Measurements from ENCODE around the gene PTPRD. TPM values are rescaled to one million over a fixed set of nuclear protein-coding genes. Genes with fewer than 3 reads are reported as not detected.

Gene PTPRD
- total RNA-seq, 1 donor from 2014 or later: 6.9 TPM

DNA sequence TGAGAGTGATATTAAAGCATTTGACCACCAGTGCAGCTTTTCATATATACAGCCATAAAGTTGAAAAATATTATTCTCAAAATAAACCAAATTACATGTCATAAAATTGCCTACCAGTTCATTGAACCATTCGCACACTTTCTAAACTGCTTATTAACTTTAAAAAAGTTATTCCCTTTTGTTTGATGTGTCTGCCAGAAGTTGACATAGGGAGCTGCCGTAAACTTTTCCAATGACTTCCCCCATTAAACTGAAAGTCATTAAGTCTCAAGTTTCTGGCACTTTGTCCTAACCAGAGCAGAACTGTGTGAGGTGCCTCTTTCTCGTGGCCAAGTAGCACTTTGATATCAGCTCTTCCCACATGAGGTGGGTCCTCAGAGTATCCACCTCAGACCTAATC is 2231.2 kb downstream of the PTPRD start:
- DNase-seq (ENCODE audit: low spot score in 2 of 2): no peak
- H3K4me1 ChIP-seq: peaks cover 0 to 5% of the 10 kb centered on the region in 2 donors
- H3K4me3 ChIP-seq: no peak overlapping the region
- intact Hi-C loops (cut with DNase I): no loop called here
- peak overlapping the region in 1 of 2 donors; percentile 19 for H3K27ac ChIP-seq
- no peaks in the 10 kb centered on the region for H3K36me3 ChIP-seq
- no peaks in the 10 kb centered on the region for H3K9me3 ChIP-seq
- H3K27me3 ChIP-seq: no peaks in the 10 kb centered on the region
- TF ChIP-seq, protein P1, sequence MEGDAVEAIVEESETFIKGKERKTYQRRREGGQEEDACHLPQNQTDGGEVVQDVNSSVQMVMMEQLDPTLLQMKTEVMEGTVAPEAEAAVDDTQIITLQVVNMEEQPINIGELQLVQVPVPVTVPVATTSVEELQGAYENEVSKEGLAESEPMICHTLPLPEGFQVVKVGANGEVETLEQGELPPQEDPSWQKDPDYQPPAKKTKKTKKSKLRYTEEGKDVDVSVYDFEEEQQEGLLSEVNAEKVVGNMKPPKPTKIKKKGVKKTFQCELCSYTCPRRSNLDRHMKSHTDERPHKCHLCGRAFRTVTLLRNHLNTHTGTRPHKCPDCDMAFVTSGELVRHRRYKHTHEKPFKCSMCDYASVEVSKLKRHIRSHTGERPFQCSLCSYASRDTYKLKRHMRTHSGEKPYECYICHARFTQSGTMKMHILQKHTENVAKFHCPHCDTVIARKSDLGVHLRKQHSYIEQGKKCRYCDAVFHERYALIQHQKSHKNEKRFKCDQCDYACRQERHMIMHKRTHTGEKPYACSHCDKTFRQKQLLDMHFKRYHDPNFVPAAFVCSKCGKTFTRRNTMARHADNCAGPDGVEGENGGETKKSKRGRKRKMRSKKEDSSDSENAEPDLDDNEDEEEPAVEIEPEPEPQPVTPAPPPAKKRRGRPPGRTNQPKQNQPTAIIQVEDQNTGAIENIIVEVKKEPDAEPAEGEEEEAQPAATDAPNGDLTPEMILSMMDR (IDR thresholded peaks at IDR 0.05): no peak

DNA sequence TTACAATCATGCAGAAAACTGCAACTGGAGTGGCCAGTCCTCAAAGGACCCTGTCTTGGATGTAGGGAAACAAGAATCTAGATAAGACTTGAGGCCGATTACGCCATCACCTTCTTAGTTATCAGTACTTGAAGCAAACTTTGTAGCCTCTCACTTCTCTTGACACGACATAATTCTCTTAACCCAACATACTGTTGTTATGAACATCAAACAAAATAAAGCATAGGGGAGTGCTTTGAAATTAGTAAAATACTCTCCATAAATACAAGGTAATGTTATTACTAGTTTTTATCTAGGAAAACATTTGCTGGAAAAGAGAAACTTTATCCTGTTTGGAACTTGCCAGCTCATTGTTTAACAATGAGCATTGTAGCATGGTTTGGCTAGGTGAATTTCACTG is 2238.3 kb downstream of the PTPRD start:
- H3K27ac ChIP-seq: no peak overlapping the region
- H3K36me3 ChIP-seq: no peaks in the 10 kb centered on the region
- DNase-seq (ENCODE audit: low spot score in 2 of 2): no peak
- TF ChIP-seq, protein P1 (IDR thresholded peaks at IDR 0.05): no peak
- H3K4me1 ChIP-seq: no peaks in the 10 kb centered on the region
- intact Hi-C loops (cut with DNase I): no loop called here
- H3K9me3 ChIP-seq: no peaks in the 10 kb centered on the region
- H3K4me3 ChIP-seq: no peak overlapping the region
- H3K27me3 ChIP-seq: no peaks in the 10 kb centered on the region

DNA sequence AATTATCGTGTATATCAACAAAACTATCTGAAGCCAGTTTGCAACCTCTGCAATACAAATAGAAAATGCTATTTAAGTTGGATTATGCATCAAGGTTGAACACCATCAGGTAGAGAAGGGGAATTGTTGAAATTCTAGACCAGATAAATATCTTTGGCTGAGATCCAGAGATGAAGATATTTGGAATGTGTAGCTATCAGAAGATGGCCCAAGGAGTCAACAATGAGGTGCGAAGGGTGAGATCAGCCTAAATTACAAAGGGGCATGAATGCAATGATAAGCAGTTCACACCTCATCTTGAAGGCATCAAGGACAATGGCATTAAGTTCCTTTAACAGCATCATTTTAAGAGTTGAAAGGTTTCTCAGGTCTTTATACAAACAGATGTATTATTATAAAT is 2241.1 kb downstream of the PTPRD start:
- H3K9me3 ChIP-seq: no peaks in the 10 kb centered on the region
- H3K36me3 ChIP-seq: no peaks in the 10 kb centered on the region
- no peak overlapping the region for H3K27ac ChIP-seq
- H3K27me3 ChIP-seq: no peaks in the 10 kb centered on the region
- TF ChIP-seq, protein P1 (IDR thresholded peaks at IDR 0.05): no peak
- no peak overlapping the region for H3K4me3 ChIP-seq
- intact Hi-C loops (cut with DNase I): no loop called here
- H3K4me1 ChIP-seq: no peaks in the 10 kb centered on the region
- no peak for DNase-seq (ENCODE audit: low spot score in 2 of 2)

DNA sequence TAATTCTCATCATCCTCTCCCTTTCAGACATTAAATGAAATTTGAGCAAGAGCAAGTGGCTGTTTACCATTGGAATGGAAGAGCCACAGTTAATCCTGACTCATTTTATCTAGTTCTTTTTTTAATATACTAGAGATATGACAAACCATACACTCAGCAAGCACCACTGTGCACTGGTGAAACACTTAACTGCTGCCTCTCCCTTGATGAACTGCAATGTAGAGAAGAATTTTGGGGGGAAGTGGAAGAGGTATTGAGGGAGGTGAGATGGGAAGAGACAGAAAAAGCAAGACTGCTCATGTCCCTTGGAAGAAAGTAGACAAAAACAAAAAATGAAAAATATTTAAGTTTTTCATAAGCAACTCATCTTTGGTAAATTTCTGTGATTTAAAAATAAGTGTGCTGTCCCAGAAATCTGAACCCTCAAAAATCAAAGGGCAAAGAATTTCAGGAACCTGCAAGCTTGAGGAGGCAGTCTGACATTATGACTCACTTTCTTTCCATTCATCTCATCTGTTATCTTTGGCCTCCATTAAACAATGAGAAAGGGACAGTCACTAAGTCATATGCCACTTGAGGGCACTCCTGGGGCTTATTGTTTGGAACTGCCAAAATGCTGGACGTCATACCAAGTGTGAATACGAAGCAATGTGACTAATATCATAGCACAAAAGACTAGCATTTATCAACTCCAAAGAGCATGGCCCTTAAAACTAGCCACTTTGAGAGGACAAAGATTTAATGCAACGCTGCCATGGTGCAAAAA is 2246.5 kb downstream of the PTPRD start:
- Histone ChIP-seq H3K9me3 (no peaks in the 10 kb centered on the region), H3K4me1 (no peaks in the 10 kb centered on the region), H3K27ac (no peak overlapping the region), H3K4me3 (no peak overlapping the region), H3K36me3 (no peaks in the 10 kb centered on the region), H3K27me3 (no peaks in the 10 kb centered on the region)
- DNase-seq (ENCODE audit: low spot score in 2 of 2): no peak
- intact Hi-C loops (cut with DNase I): no loop called here
- TF ChIP-seq, protein P1 (IDR thresholded peaks at IDR 0.05): no peak

DNA sequence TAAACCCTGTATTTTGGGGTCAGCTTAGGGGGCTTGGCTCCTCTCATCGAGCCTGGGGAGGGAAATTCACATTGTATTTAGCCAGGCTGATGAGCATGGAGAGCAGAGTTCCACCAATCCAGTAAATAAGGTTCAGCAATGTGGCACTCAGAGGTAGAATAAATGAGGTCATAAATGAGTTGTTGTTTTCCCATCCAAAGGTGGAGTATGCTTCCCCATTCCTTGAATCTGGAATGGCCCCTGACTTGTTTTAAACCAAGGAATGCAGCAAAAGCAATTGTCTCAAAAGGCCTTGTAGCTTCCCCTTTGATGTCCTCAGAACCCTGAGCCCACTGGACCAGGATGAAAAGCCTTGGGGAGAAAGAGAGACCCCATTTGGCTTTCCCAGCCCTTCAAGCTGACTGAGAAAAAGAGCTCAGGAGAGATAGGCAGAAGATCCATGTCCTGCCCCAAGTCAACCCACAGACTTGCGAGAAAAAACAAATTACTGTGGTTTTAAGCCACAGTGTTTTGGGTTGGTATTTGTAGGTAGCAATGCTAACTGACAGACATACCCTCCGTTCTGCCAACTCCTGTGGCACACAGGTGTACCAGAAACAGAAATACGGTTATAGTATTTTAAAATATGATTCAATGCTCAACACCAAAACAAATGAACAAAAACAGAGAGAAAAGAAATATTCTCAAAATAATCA is 2247.2 kb downstream of the PTPRD start:
- intact Hi-C loops (cut with DNase I): no loop called here
- H3K4me3 ChIP-seq: no peak overlapping the region
- no peaks in the 10 kb centered on the region for H3K9me3 ChIP-seq
- no peaks in the 10 kb centered on the region for H3K27me3 ChIP-seq
- no peaks in the 10 kb centered on the region for H3K4me1 ChIP-seq
- peak overlapping the region in 1 of 2 donors; percentile 23 for H3K27ac ChIP-seq
- TF ChIP-seq, protein P1 (IDR thresholded peaks at IDR 0.05): no peak
- DNase-seq (ENCODE audit: low spot score in 2 of 2): no peak
- no peaks in the 10 kb centered on the region for H3K36me3 ChIP-seq
